Testis (tissue), 2 donors: ENCODE data around the gene UTP15.

Experiments
- CTCF ChIP-seq, 3 experiments: fragments of 450-650 bp in 2 of 3; fragments of 200-600 bp in 1 of 3; sonication (generic) in 1 of 3; IDR thresholded peaks; one replicate each; pipeline ENCODE4 v1.5.1; 2016 to 2019; ENCODE audit warnings: antibody characterized with exemption in 3 of 3, mild to moderate bottlenecking in 2 of 3, moderate library complexity in 1 of 3
- POLR2A ChIP-seq: fragments of 450-650 bp; IDR thresholded peaks from one replicate; pipeline ENCODE4 v1.6.1; 2017; ENCODE audit warnings: antibody characterized with exemption, mild to moderate bottlenecking, moderate library complexity

- TF ChIP-seq CTCF (IDR thresholded peaks at IDR 0.05), result peak; percentile 91 to 97 (median 97)
- no peak for TF ChIP-seq POLR2A
Observed at GRCh38 chr5:73591102-73591695, 25.7 kb downstream of the UTP15 start.
